ENCODE data around the gene LCMT2.

GRCh38 chr15:43276563-43277200 is 53.7 kb downstream of the LCMT2 start:
- TF ChIP-seq CTCF (IDR thresholded peaks at IDR 0.05; ENCODE audit: low read length) (no peak), EZH2 (optimal IDR thresholded peaks at IDR 0.05; ENCODE audit: low read depth, low read length) (no peak)
